HG02870 (cell line): ENCODE measurements around the gene UBC.
"Not testable (repeated sequence)": the region's sequence is repeated elsewhere in the genome, so short reads cannot be mapped to it uniquely, and the experiment has no call there.

ENCODE experiments used
- ATAC-seq: cut with Tn5 transposase; IDR thresholded peaks from one replicate; pipeline ENCODE4 v1.9.1; 2021; ENCODE audit warnings: mild to moderate bottlenecking, moderate library complexity; ENCODE audit not compliant: unreplicated experiment

Gene UBC

GRCh38 chr12:124887766-124888165 lies 26.7 kb downstream of the UBC start:
- not testable (repeated sequence) for ATAC-seq

DNA sequence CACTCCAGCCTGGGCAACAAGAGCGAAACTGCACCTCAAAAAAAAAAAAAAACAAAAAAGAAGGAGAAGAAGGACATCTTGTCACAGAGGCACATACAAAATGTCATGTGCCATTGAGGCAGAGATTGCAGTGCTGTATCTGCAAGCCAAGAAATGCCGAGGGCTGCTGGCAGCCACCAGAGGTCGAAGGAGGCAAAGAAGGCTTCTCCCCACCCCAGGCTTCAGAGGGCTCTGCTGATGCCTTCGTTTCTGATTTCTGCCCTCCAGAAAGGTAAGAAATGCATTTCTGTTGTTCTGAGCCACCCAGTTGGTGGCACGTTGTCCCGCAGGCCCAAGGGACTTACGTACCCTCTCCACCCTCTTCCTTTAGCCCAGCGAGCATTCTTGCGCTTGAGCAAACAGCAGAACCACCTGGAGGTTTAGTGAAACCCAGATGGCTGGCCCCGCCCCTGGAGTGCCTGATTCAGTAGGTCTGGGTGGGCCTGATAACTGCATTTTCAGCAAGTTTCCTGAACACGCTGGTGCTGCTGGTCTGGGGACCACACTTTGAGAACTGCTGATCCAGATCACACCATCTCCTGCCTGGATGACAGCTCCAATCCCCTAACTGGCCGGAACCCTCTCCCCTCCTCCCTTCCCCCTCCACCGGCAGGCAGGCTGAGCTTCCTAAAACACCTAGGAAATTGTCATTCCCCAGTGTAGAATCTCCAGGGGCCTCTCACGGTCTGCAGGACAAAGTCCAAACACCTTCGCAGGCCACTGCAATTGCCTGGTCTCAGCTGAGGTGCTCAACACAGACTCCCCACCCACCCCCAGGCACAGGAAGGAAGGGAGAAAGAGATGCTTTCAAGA lies 29.6 kb downstream of the UBC start:
- ATAC-seq: peak; percentile 69

GRCh38 chr12:124883263-124884130 lies 31.0 kb downstream of the UBC start:
- ATAC-seq: no peak

DNA sequence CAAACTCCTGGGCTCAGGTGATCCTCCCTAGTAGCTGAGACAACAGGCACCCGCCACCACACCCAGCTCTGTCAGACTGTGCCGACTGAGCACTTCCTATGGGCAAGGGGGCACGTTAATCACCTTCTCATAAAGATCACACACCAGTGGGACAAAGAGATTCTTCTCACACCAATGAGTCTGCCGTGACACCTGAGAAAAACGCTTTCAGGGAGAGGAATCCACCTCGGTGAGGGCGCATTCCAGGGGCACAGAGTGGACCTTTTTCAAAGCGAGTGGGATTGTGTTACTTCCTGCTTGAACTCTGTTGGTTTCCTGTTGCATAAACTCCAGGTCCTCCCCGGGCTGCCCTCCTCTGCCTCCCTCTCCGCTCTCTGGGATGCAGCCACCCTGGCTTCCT lies 33.3 kb downstream of the UBC start:
- no peak for ATAC-seq

DNA sequence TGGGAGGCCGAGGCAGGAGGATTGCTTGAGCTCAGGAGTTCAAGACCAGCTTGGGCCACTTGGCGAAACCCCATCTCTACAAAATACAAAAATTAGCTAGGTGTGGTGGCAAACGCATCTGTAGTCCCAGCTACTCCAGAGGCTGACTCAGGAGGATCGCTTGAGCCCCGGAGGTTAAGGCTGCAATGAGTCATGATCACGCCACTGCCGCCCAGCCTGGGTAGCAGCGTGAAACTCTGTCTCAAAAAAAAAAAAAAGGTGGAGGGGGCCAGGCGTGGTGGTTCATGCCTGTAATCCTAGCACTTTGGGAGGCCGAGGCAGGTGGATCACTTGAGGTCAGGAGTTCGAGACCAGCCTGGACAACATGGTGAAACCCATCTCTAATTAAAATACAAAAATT lies 34.1 kb downstream of the UBC start:
- ATAC-seq: not testable (repeated sequence)

GRCh38 chr12:124878795-124879516 lies 35.5 kb downstream of the UBC start:
- no peak for ATAC-seq

DNA sequence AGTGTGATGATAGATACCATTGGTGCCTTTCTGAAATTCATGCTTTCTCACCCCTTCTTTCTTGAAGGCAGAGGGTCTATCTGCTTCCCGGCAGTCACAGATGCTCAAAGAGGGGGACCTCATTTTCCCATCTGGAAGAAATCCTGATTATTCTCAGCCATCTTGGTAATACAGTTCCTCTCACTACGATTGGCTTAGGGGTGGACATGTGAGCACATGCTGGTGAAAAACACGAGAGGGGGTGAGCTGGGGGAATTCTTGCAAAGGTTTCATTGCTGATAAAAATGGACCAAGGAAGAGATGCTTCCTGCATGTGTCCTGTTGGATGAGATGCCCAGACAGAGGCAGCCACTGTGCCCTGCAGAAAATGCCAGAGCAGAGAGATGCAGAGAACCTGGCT lies 37.0 kb downstream of the UBC start:
- ATAC-seq: no peak

- ATAC-seq: no peak
Observed at GRCh38 chr12:124876171-124876570, 38.3 kb downstream of the UBC start.

- no peak for ATAC-seq
Observed at GRCh38 chr12:124875803-124876132, 38.7 kb downstream of the UBC start.

- no peak for ATAC-seq
Observed at GRCh38 chr12:124874988-124875802, 39.3 kb downstream of the UBC start.

DNA sequence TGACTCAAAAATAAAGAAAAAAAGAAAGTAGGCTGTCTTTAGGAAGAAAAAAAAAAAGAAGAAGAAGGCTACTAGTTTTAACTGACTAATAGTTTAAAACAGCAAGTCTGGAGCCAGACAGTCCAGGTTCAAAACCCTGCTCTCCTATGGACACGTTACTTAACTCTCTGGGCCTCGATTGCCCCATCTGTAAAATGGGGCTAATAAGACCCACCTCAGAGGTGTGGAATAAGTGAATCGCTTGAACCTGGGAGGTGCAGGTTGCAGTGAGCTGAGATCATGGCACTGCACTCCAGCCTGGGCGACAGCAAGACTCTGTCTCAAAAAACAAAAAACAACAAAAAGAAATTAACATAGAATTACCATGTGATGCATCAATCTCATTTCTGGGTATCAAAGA lies 40.3 kb downstream of the UBC start:
- ATAC-seq: no peak

DNA sequence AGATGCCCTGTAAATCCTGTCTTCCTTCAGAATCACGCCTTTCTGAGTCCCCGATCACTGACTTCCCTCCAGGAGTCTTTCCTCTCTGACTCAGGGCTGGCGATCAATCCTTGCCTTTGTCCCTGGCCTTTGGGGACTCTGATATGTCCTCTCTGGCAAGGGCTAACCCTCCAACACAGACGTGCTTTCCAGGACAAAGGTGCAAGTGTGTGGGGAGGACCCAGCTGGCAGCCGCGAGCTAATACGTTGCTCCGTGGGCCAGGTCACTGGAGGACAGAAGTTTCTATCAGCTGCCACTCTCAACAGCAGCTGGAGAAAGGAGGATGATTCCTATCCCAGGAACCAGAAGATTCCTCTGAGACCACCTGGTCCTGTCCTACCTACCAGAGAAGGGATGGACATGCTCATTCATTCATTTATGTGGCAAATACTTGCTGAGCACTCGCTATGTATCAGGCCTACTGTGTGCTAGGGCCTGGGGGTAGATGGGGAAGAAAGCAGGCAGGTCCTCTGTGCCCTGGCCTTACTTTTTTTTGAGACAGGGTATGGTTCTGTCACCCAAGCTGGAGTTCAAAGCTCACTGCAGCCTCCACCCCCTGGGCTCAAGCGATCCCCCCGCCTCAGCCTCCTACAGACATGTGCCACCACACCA lies 42.3 kb downstream of the UBC start:
- no peak for ATAC-seq

DNA sequence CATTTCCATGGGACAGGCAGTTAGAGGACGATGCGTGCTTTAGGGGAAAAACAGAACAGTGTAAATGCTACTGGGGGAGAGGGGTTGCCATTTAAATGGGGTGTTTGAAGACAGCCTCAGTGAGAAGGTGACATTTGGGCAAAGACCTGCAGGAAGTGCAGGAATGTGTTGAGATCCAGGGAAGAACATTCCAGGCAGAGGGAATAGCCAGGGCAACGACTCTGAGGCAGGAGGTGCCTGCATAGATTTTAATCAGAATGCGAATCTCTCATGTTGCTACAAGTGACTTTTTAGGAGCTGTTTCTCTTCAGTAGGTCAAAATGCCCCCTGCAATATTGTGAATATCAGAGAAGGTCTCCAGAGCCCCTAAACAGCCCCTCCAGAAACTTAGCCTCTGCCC lies 43.2 kb downstream of the UBC start:
- ATAC-seq: no peak

DNA sequence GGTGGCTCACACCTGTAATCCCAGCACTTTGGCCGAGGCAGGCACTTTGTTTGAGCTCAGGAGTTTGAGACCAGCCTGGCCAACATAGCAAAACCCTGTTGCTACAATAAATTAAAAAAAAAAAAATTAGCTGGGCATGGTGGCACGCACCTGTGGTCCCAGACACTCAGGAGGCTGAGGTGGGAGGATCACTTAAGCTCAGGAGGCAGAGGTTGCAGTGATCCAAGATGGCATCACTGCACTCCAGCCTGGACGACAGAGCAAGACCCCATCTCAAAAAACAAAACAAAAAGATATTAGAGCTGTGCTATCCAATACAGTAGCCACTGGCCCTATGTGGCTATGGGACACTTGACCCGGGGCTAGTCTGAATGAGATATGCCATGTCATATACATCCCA lies 43.9 kb downstream of the UBC start:
- ATAC-seq: no peak

DNA sequence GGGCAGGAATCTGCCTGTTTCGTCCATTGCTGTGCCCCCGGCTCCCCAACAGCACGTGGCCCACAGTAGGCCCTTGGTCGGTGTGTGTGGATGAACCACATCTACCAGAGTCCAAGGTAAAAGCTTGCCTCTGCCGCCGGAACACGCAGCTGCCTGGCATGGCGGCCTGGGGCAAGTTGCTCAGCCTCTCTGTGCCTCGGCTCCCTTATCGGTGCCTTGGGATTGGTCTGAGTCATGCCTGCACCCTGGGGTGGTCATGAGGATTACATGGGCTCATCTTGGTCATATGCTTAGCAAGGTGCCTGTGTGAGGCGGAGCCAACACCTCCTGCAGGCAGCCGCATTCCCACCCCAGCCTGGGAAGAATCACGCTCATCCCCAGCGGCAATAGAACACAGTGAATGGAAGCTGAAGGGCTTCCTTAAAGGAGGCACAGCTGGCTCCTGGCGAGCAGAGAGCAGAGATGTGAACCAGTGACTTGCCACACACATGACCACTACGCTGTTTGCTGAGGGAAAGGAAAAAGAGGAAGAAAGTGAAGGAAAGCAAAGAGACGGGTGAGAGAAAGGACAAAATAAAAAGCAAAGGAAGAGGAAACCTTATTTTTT lies 45.3 kb downstream of the UBC start:
- ATAC-seq: no peak

GRCh38 chr12:124868252-124869058 lies 46.0 kb downstream of the UBC start:
- no peak for ATAC-seq

DNA sequence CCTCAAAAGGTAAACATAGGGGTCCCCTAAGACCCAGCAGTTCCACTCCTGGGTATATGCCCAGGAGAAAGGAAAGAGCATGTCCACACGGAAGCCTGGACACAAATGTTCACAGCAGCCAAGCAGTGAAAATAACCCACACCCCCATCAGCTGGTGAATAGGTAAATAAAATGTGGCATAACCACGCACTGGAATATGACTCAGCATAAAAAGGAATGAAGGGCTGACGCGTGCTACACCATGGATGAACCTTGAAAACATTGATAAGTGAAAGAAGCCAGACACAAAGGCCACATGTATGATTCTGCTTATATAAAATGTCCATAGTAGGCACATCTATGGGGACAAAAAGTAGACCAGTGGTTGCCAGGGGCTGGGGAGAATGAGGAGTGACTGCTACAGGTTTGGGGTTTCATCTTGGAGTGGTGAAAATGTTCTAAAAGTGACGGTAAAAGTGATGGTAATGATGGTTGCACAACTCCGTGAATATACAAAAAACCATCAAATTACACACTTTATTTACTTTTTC lies 47.0 kb downstream of the UBC start:
- no peak for ATAC-seq

DNA sequence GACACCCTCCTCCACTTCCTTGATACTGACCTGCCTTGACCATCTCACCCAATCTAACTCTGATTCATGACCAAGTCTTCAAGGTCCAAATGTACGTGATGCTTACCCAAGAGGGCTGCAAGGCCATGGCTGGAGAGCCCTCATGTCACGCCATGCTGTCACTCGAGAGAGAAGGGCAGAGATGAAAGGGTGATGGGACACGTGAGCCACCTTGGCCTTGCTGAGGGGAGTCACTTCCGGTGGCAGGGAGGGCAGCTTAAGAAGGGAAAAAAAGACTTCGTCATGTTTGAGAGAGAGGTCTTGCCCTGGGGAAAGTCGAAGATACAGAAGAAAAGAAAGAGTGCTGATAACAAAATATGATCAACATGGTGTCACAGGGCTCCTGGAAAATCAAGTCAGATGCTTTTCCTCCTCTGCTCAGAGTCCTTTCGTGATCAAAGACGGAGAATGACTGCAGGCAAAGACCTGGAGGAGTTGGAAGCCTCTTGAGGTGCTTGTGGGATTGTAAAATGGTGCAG lies 47.5 kb downstream of the UBC start:
- no peak for ATAC-seq
